Measurements from ENCODE around the gene PPP1R37.
"Not testable (repeated sequence)": the region's sequence is repeated elsewhere in the genome, so short reads cannot be mapped to it uniquely, and the experiment has no call there.

DNA sequence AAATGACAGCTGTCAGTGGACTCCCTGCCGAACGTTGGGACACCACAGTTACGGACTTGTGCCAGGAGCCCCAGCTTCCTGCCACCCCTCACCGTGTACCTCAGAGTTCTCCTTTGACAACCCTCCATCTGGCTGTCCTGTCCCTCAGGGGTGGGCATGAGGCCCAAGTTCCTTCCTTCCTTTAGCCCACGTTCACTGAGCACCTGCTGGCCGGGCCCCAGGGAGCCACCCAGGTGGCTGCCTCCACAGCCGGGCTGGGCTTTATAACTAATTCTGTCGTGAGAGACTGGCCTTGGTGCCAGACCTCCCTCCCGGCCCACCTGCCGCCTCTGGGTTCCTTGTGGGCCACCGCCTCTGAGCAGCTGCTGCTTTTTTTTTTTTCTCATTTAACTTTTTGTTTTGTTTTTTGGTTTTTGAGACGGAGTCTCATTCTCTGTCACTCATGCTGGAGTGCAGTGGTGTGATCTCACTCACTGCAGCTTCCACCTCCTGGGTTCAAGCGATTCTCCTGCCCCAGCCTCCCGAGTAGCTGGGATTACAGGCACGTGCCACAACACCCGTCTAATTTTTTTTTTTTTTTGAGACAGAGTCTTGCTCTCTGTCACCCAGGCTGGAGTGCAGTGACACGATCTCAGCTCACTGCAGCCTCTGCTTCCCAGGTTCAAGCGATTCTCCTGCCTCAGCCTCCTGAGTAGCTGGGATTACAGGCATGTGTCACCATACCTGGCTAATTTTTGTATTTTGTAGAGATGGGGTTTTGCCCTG is 25.8 kb downstream of the PPP1R37 start:
- TF ChIP-seq, protein P1, sequence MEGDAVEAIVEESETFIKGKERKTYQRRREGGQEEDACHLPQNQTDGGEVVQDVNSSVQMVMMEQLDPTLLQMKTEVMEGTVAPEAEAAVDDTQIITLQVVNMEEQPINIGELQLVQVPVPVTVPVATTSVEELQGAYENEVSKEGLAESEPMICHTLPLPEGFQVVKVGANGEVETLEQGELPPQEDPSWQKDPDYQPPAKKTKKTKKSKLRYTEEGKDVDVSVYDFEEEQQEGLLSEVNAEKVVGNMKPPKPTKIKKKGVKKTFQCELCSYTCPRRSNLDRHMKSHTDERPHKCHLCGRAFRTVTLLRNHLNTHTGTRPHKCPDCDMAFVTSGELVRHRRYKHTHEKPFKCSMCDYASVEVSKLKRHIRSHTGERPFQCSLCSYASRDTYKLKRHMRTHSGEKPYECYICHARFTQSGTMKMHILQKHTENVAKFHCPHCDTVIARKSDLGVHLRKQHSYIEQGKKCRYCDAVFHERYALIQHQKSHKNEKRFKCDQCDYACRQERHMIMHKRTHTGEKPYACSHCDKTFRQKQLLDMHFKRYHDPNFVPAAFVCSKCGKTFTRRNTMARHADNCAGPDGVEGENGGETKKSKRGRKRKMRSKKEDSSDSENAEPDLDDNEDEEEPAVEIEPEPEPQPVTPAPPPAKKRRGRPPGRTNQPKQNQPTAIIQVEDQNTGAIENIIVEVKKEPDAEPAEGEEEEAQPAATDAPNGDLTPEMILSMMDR (IDR thresholded peaks at IDR 0.05): not testable (repeated sequence)
- TF ChIP-seq EZH2 (IDR thresholded peaks at IDR 0.05; ENCODE audit: borderline replicate concordance, insufficient read depth, low read depth, low read length, poor library complexity, severe bottlenecking): not testable (repeated sequence)
